Osteocyte (in vitro differentiated cells): Measurements from ENCODE around the gene HIVEP3. TPM values are rescaled to one million over a fixed set of nuclear protein-coding genes. Genes with fewer than 3 reads are reported as not detected.
"Not testable (repeated sequence)": the region's sequence is repeated elsewhere in the genome, so short reads cannot be mapped to it uniquely, and the experiment has no call there.

Experiments used
- DNase-seq: peaks from one replicate; pipeline ENCODE4 v3.0.0; 2021; ENCODE audit warnings: mixed read lengths; ENCODE audit not compliant: unreplicated experiment; ENCODE audit errors: extremely low spot score
- H3K27ac Mint-ChIP-seq: one replicate; pipeline ENCODE4 v1.8.0; 2021; ENCODE audit warnings: mild to moderate bottlenecking, mixed read lengths; ENCODE audit not compliant: unreplicated experiment
- H3K27me3 Mint-ChIP-seq: one replicate; pipeline ENCODE4 v1.8.0; 2021; ENCODE audit warnings: mixed read lengths; ENCODE audit not compliant: unreplicated experiment
- H3K36me3 Mint-ChIP-seq: one replicate; pipeline ENCODE4 v1.8.0; 2021; ENCODE audit warnings: mixed read lengths; ENCODE audit not compliant: unreplicated experiment
- H3K4me1 Mint-ChIP-seq: one replicate; pipeline ENCODE4 v1.8.0; 2021; ENCODE audit warnings: mixed read lengths; ENCODE audit not compliant: unreplicated experiment
- H3K4me3 Mint-ChIP-seq: one replicate; pipeline ENCODE4 v1.8.0; 2021; ENCODE audit warnings: mild to moderate bottlenecking, moderate library complexity, mixed read lengths; ENCODE audit not compliant: unreplicated experiment
- H3K9me3 Mint-ChIP-seq: one replicate; pipeline ENCODE4 v1.8.0; 2021; ENCODE audit warnings: mixed read lengths; ENCODE audit not compliant: unreplicated experiment
- CTCF ChIP-seq: fragments of 200-600 bp; sonication (generic); IDR thresholded peaks from 2 replicates; pipeline ENCODE4 v1.5.0; 2021; ENCODE audit warnings: antibody characterized with exemption, mild to moderate bottlenecking, moderate library complexity
- total RNA-seq: library from RNA; stranded (reverse); gene quantifications from 2 replicates; pipeline ENCODE4 v1.2.1, GENCODE V29; 2021

HIVEP3 gene
- total RNA-seq, 1 donor from 2014 or later = 0.97 TPM

DNA sequence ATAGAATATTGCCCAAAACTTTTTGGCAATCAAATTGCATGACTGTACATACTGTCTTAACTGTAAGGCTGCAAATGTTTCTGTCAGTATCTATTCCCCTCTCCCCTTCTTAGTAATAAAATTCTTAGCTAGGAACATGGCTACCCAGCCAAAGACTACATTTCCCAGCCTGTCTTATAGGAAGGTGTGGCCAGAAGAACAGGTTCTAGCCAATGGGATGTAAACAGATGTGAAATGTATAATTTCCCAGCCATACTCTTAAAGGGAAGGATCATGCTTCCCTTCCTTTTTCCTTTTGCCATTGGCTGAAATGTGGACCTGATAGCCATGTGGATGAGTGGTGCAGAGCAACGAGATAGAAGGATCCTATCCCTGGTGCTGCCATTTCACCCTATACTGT lies 7.0 kb upstream of the HIVEP3 start:
- no peaks in the 10 kb centered on the region for H3K36me3 Mint-ChIP-seq
- peaks cover 36% of the 10 kb centered on the region for H3K27me3 Mint-ChIP-seq
- no peak for DNase-seq
- no peak overlapping the region for H3K27ac Mint-ChIP-seq
- H3K9me3 Mint-ChIP-seq = peaks cover 5% of the 10 kb centered on the region
- peaks cover 2% of the 10 kb centered on the region for H3K4me1 Mint-ChIP-seq
- H3K4me3 Mint-ChIP-seq = no peak overlapping the region
- TF ChIP-seq CTCF = no peak

DNA sequence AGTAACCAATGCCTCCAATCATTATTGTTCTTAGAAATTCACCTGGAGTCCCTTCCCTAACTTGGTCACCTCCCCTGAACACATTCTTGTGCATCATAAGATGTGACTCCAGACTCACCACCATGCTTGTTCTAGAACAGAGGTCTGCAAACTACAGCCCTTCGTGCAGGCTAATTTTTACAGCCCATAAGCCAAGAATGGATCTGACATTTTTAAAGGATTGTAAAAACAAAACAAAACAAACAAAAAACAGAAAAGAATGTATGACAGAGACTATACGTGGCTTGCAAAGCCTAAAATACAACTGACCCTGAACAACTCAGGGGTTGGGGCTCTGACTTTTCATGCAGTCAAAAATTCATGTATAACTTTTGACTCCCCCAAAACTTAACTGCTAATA lies 6.2 kb upstream of the HIVEP3 start:
- TF ChIP-seq CTCF = no peak
- peaks cover 34% of the 10 kb centered on the region for H3K27me3 Mint-ChIP-seq
- no peak overlapping the region for H3K27ac Mint-ChIP-seq
- H3K9me3 Mint-ChIP-seq = peaks cover 5% of the 10 kb centered on the region
- no peak for DNase-seq
- peaks cover 7% of the 10 kb centered on the region for H3K4me1 Mint-ChIP-seq
- H3K36me3 Mint-ChIP-seq = no peaks in the 10 kb centered on the region
- H3K4me3 Mint-ChIP-seq = no peak overlapping the region

DNA sequence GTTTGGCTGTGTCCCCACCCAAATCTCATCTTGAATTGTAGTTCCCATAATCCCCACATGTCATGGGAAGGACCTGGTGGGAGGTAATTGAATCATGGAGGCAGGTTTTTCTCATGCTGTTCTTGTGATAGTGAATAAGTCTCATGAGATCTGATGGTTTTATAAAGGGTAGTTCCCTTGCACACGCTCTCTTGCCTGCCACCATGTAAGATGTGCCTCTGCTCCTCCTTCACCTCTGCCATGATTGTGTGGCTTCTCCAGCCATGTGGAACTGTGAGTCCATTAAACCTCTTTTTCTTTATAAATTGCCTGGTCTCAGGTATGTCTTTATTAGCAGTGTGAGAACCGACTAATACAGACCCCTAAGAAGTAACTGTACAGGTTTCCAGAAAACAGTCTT lies 2.5 kb upstream of the HIVEP3 start:
- peaks cover 32% of the 10 kb centered on the region for H3K4me1 Mint-ChIP-seq
- DNase-seq = not testable (repeated sequence)

DNA sequence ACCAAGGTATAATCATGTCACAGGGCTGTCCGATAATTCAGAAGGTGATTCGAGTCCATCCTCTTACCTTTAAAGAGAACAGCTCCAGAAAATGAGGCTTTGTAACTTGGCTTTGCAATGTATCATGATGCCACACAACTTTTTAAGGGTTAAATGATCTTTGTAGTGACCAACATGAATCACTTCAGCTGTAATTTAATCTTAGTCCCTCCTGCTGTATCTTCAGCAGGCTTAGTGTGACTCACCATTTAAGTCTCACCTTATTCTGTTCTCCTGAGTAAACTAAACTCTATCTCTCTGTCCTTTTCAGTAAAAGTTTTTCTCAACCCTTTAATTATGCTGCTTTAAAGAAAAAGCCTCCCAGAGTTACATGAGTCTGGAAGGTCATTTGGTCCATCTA lies 1.9 kb upstream of the HIVEP3 start:
- Mint-ChIP-seq H3K4me3 (no peak overlapping the region), H3K9me3 (peaks cover 5% of the 10 kb centered on the region), H3K27me3 (peaks cover 12% of the 10 kb centered on the region), H3K4me1 (peaks cover 35% of the 10 kb centered on the region), H3K36me3 (no peaks in the 10 kb centered on the region), H3K27ac (no peak overlapping the region)
- DNase-seq = no peak
- TF ChIP-seq CTCF = no peak

More for the DNA sequence above, 2.5 kb upstream of the HIVEP3 start:
- H3K4me3 Mint-ChIP-seq, H3K36me3 Mint-ChIP-seq, H3K27ac Mint-ChIP-seq, H3K9me3 Mint-ChIP-seq: not testable (repeated sequence)
- H3K27me3 Mint-ChIP-seq = peaks cover 15% of the 10 kb centered on the region

- DNase-seq = no peak
- Mint-ChIP-seq H3K36me3 (no peaks in the 10 kb centered on the region), H3K4me3 (peak overlapping the region; percentile 47), H3K27ac (no peak overlapping the region), H3K4me1 (peaks cover 35% of the 10 kb centered on the region), H3K27me3 (peaks cover 12% of the 10 kb centered on the region), H3K9me3 (peaks cover 5% of the 10 kb centered on the region)
- no peak for TF ChIP-seq CTCF
Measured at GRCh38 chr1:41919764-41920397, 1.2 kb upstream of the HIVEP3 start.

- Mint-ChIP-seq H3K27ac (no peak overlapping the region), H3K4me1 (peaks cover 35% of the 10 kb centered on the region), H3K4me3 (no peak overlapping the region), H3K36me3 (no peaks in the 10 kb centered on the region), H3K9me3 (peaks cover 5% of the 10 kb centered on the region), H3K27me3 (peaks cover 16% of the 10 kb centered on the region)
- no peak for DNase-seq
- no peak for TF ChIP-seq CTCF
Measured at GRCh38 chr1:41919131-41919530, 409 bp upstream of the HIVEP3 start.
